ENCODE data around the gene PTPRA. TPM values are rescaled to one million over a fixed set of nuclear protein-coding genes. Genes with fewer than 3 reads are reported as not detected.

The PTPRA gene
- total and polyA plus RNA-seq, 2 of the 13 experiments (the other 11 are each of a cell fraction or from before 2014, with no cell fraction given) = 47.2 to 127 TPM

DNA sequence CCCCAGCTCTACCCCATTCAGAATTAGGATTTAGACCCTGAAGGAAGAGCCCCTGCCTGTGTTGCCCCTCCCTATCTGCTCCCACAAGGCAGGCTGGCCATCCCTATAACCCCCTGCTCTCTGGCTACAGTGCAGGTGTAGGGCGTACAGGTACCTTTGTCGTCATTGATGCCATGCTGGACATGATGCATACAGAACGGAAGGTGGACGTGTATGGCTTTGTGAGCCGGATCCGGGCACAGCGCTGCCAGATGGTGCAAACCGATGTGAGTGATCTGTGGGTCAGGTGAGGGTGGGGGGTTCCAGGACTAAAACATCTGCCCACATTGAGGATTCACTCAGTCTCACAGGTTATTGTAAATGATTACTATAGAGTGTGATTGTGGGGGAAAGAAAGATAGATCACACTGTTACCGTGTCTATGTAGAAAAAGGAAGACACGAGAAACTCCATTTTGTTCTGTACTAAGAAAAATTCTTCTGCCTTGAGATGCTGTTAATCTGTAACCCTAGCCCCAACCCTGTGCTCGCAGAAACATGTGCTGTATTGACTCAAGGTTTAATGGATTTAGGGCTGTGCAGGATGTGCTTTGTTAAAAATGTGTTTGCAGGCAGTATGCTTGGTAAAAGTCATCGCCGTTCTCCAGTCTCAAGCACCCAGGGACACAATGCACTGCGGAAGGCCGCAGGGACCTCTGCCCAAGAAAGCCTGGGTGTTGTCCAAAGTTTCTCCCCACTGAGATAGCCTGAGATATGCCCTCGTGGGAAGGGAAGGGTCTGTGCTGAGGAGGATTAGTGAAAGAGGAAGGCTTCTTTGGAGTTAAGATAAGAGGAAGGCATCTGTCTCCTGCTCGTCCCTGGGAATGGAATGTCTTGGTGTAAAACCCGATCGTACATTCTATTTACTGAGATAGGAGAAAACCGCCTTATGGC lies 149.5 kb downstream of the PTPRA start (continued):
- TF ChIP-seq, protein P1, sequence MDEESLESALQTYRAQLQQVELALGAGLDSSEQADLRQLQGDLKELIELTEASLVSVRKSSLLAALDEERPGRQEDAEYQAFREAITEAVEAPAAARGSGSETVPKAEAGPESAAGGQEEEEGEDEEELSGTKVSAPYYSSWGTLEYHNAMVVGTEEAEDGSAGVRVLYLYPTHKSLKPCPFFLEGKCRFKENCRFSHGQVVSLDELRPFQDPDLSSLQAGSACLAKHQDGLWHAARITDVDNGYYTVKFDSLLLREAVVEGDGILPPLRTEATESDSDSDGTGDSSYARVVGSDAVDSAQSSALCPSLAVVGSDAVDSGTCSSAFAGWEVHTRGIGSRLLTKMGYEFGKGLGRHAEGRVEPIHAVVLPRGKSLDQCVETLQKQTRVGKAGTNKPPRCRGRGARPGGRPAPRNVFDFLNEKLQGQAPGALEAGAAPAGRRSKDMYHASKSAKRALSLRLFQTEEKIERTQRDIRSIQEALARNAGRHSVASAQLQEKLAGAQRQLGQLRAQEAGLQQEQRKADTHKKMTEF (CRISPR knock-in tag; IDR thresholded peaks at IDR 0.05) = 0 out of 2 replicates have a peak, but pooled peaks have one; percentile 18
- TF ChIP-seq DMAP1 (CRISPR knock-in tag; IDR thresholded peaks at IDR 0.05) (peak; percentile 44; the same call in 1 of the 2 replicates), ZSCAN29 (CRISPR knock-in tag; conservative IDR thresholded peaks at IDR 0.05) (0 out of 2 replicates have a peak, but pooled peaks have one; percentile 39), TEAD3 (CRISPR knock-in tag; optimal IDR thresholded peaks at IDR 0.05; ENCODE audit: borderline replicate concordance) (peak; percentile 41), FOXA3 (CRISPR knock-in tag; IDR thresholded peaks at IDR 0.05) (peak; percentile 66; the same call in 1 of the 2 replicates), ZNF891 (CRISPR knock-in tag; IDR thresholded peaks at IDR 0.05) (0 out of 2 replicates have a peak, but pooled peaks have one; percentile 49), KAT7 (CRISPR knock-in tag; IDR thresholded peaks at IDR 0.05; ENCODE audit: borderline replicate concordance) (peak; percentile 51; the same call in 1 of the 2 replicates), SAP130 (CRISPR knock-in tag; IDR thresholded peaks at IDR 0.05; ENCODE audit: low read depth) (peak; percentile 39; the same call in 1 of the 2 replicates), ZFX (CRISPR knock-in tag; IDR thresholded peaks at IDR 0.05; ENCODE audit: low read depth) (peak; percentile 37; the same call in 1 of the 2 replicates), KAT8 (CRISPR knock-in tag; IDR thresholded peaks at IDR 0.05) (0 out of 2 replicates have a peak, but pooled peaks have one; percentile 15), MED1 (CRISPR knock-in tag; IDR thresholded peaks at IDR 0.05) (peak; percentile 19; the same call in 1 of the 2 replicates)
- TF ChIP-seq, protein P2, sequence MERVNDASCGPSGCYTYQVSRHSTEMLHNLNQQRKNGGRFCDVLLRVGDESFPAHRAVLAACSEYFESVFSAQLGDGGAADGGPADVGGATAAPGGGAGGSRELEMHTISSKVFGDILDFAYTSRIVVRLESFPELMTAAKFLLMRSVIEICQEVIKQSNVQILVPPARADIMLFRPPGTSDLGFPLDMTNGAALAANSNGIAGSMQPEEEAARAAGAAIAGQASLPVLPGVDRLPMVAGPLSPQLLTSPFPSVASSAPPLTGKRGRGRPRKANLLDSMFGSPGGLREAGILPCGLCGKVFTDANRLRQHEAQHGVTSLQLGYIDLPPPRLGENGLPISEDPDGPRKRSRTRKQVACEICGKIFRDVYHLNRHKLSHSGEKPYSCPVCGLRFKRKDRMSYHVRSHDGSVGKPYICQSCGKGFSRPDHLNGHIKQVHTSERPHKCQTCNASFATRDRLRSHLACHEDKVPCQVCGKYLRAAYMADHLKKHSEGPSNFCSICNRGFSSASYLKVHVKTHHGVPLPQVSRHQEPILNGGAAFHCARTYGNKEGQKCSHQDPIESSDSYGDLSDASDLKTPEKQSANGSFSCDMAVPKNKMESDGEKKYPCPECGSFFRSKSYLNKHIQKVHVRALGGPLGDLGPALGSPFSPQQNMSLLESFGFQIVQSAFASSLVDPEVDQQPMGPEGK (CRISPR knock-in tag; IDR thresholded peaks at IDR 0.05) = peak; percentile 32
- TF ChIP-seq, protein P3, sequence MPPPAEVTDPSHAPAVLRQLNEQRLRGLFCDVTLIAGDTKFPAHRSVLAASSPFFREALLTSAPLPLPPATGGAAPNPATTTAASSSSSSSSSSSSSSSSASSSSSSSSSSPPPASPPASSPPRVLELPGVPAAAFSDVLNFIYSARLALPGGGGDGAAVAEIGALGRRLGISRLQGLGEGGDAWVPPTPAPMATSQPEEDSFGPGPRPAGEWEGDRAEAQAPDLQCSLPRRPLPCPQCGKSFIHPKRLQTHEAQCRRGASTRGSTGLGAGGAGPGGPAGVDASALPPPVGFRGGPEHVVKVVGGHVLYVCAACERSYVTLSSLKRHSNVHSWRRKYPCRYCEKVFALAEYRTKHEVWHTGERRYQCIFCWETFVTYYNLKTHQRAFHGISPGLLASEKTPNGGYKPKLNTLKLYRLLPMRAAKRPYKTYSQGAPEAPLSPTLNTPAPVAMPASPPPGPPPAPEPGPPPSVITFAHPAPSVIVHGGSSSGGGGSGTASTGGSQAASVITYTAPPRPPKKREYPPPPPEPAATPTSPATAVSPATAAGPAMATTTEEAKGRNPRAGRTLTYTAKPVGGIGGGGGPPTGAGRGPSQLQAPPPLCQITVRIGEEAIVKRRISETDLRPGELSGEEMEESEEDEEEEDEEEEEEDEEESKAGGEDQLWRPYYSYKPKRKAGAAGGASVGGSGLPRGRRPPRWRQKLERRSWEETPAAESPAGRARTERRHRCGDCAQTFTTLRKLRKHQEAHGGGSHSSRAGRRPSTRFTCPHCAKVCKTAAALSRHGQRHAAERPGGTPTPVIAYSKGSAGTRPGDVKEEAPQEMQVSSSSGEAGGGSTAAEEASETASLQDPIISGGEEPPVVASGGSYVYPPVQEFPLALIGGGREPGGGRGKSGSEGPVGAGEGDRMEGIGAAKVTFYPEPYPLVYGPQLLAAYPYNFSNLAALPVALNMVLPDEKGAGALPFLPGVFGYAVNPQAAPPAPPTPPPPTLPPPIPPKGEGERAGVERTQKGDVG (CRISPR knock-in tag; IDR thresholded peaks at IDR 0.05; ENCODE audit: borderline replicate concordance) = 0 out of 2 replicates have a peak, but pooled peaks have one; percentile 15
- TF ChIP-seq, protein P4, sequence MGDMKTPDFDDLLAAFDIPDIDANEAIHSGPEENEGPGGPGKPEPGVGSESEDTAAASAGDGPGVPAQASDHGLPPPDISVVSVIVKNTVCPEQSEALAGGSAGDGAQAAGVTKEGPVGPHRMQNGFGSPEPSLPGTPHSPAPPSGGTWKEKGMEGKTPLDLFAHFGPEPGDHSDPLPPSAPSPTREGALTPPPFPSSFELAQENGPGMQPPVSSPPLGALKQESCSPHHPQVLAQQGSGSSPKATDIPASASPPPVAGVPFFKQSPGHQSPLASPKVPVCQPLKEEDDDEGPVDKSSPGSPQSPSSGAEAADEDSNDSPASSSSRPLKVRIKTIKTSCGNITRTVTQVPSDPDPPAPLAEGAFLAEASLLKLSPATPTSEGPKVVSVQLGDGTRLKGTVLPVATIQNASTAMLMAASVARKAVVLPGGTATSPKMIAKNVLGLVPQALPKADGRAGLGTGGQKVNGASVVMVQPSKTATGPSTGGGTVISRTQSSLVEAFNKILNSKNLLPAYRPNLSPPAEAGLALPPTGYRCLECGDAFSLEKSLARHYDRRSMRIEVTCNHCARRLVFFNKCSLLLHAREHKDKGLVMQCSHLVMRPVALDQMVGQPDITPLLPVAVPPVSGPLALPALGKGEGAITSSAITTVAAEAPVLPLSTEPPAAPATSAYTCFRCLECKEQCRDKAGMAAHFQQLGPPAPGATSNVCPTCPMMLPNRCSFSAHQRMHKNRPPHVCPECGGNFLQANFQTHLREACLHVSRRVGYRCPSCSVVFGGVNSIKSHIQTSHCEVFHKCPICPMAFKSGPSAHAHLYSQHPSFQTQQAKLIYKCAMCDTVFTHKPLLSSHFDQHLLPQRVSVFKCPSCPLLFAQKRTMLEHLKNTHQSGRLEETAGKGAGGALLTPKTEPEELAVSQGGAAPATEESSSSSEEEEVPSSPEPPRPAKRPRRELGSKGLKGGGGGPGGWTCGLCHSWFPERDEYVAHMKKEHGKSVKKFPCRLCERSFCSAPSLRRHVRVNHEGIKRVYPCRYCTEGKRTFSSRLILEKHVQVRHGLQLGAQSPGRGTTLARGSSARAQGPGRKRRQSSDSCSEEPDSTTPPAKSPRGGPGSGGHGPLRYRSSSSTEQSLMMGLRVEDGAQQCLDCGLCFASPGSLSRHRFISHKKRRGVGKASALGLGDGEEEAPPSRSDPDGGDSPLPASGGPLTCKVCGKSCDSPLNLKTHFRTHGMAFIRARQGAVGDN (CRISPR knock-in tag; IDR thresholded peaks at IDR 0.05) = peak; percentile 67
- TF ChIP-seq, protein P5, sequence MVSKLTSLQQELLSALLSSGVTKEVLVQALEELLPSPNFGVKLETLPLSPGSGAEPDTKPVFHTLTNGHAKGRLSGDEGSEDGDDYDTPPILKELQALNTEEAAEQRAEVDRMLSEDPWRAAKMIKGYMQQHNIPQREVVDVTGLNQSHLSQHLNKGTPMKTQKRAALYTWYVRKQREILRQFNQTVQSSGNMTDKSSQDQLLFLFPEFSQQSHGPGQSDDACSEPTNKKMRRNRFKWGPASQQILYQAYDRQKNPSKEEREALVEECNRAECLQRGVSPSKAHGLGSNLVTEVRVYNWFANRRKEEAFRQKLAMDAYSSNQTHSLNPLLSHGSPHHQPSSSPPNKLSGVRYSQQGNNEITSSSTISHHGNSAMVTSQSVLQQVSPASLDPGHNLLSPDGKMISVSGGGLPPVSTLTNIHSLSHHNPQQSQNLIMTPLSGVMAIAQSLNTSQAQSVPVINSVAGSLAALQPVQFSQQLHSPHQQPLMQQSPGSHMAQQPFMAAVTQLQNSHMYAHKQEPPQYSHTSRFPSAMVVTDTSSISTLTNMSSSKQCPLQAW (CRISPR knock-in tag; IDR thresholded peaks at IDR 0.05) = peak; percentile 80; the same call in 1 of the 2 replicates
